Mesenchymal stem cell (in vitro differentiated cells and primary cell): ENCODE results near the gene USP17L15.
"Not testable (repeated sequence)": the region's sequence is repeated elsewhere in the genome, so short reads cannot be mapped to it uniquely, and the experiment has no call there.

ENCODE experiments used
- DNase-seq: peaks from one replicate; pipeline ENCODE4 v3.0.0-alpha.2; 2013
- H2AFZ ChIP-seq: one replicate; pipeline ENCODE4 v1.6.1; 2013; ENCODE audit warnings: low read depth, mild to moderate bottlenecking, control low read depth, inconsistent platforms, low read length, moderate library complexity
- H2AK5ac ChIP-seq: 2 replicates; pipeline ENCODE4 v1.6.1; 2013; ENCODE audit warnings: low read length, moderate library complexity, mild to moderate bottlenecking, inconsistent platforms; ENCODE audit not compliant: severe bottlenecking
- H2BK120ac ChIP-seq: one replicate; pipeline ENCODE4 v1.6.1; 2013; ENCODE audit warnings: low read depth, mild to moderate bottlenecking, inconsistent platforms, low read length, moderate library complexity
- H2BK12ac ChIP-seq, 2 experiments: one replicate each; pipeline ENCODE4 v1.6.1; 2013; ENCODE audit warnings: inconsistent platforms in 2 of 2, low read length in 2 of 2, mild to moderate bottlenecking in 2 of 2, moderate library complexity in 2 of 2, control low read depth in 1 of 2
- H2BK15ac ChIP-seq: one replicate; pipeline ENCODE4 v1.6.1; 2013; ENCODE audit warnings: mild to moderate bottlenecking, low read depth, inconsistent platforms; ENCODE audit not compliant: poor library complexity, severe bottlenecking
- H2BK5ac ChIP-seq: 2 replicates; pipeline ENCODE4 v1.6.1; 2013; ENCODE audit warnings: low read depth, mild to moderate bottlenecking, low read length, control low read depth, inconsistent platforms; ENCODE audit not compliant: poor library complexity, severe bottlenecking
- H3K14ac ChIP-seq, 2 experiments: one replicate each; pipeline ENCODE4 v1.6.1; 2013; ENCODE audit warnings: inconsistent platforms in 2 of 2, low read length in 2 of 2, control low read depth in 1 of 2, mild to moderate bottlenecking in 1 of 2, moderate library complexity in 1 of 2
- H3K18ac ChIP-seq, 2 experiments: one replicate each; pipeline ENCODE4 v1.6.1; 2013; ENCODE audit warnings: inconsistent platforms in 2 of 2, low read length in 2 of 2, control low read depth in 1 of 2, low read depth in 1 of 2, mild to moderate bottlenecking in 1 of 2
- H3K23ac ChIP-seq, 2 experiments: one replicate each; pipeline ENCODE4 v1.6.1; 2013; ENCODE audit warnings: inconsistent platforms in 2 of 2, low read length in 2 of 2, mild to moderate bottlenecking in 2 of 2, moderate library complexity in 2 of 2, control low read depth in 1 of 2
- H3K27ac ChIP-seq: 2 replicates; pipeline ENCODE4 v1.5.1; 2013; ENCODE audit warnings: mild to moderate bottlenecking, moderate library complexity, low read length, control low read depth, inconsistent platforms; ENCODE audit not compliant: poor library complexity, severe bottlenecking
- H3K27me3 ChIP-seq, 2 experiments: 2 replicates each; pipeline versions ENCODE4 v1.6.1 to v1.7.0; 2013; ENCODE audit warnings: low read length in 2 of 2, mild to moderate bottlenecking in 2 of 2, moderate library complexity in 2 of 2, control low read depth in 1 of 2, inconsistent platforms in 1 of 2; ENCODE audit not compliant: control insufficient read depth in 1 of 2, insufficient read depth in 1 of 2
- H3K36me3 ChIP-seq, 2 experiments: 2 replicates each; pipeline versions ENCODE4 v1.6.1 to v1.7.0; 2013; ENCODE audit warnings: low read length in 2 of 2, control low read depth in 1 of 2, inconsistent platforms in 1 of 2, low read depth in 1 of 2, mild to moderate bottlenecking in 1 of 2; ENCODE audit not compliant: insufficient read depth in 2 of 2, control insufficient read depth in 1 of 2
- H3K4ac ChIP-seq, 2 experiments: one replicate each; pipeline ENCODE4 v1.6.1; 2013; ENCODE audit warnings: inconsistent platforms in 2 of 2, low read length in 2 of 2, mild to moderate bottlenecking in 2 of 2, moderate library complexity in 2 of 2, control low read depth in 1 of 2, low read depth in 1 of 2
- H3K4me1 ChIP-seq: 2 replicates; pipeline ENCODE4 v1.6.1; 2013; ENCODE audit warnings: low read depth, low read length, control low read depth; ENCODE audit not compliant: control insufficient read depth, insufficient read depth
- H3K4me2 ChIP-seq: 2 replicates; pipeline ENCODE4 v1.6.1; 2013; ENCODE audit warnings: low read length, mild to moderate bottlenecking, inconsistent platforms; ENCODE audit not compliant: poor library complexity, severe bottlenecking
- H3K4me3 ChIP-seq, 2 experiments: 2 replicates each; pipeline versions ENCODE4 v1.5.1 to v1.7.0; 2013; ENCODE audit warnings: low read length in 2 of 2, mild to moderate bottlenecking in 2 of 2, control low read depth in 1 of 2, low read depth in 1 of 2; ENCODE audit not compliant: insufficient read depth in 1 of 2
- H3K79me1 ChIP-seq: replicated peaks from 2 replicates; pipeline ENCODE4 v1.6.1; 2013; ENCODE audit warnings: mild to moderate bottlenecking, control low read depth, low read length, inconsistent platforms; ENCODE audit not compliant: poor library complexity, severe bottlenecking
- H3K9ac ChIP-seq: 2 replicates; pipeline ENCODE4 v1.7.0; 2013; ENCODE audit warnings: mild to moderate bottlenecking, low read length, moderate library complexity
- H3K9me3 ChIP-seq: 2 replicates; pipeline ENCODE4 v1.7.0; 2013; ENCODE audit warnings: mild to moderate bottlenecking, low read length; ENCODE audit not compliant: control insufficient read depth
- H4K8ac ChIP-seq: one replicate; pipeline ENCODE4 v1.6.1; 2013; ENCODE audit warnings: inconsistent platforms, mild to moderate bottlenecking, low read length, moderate library complexity
- H4K91ac ChIP-seq: one replicate; pipeline ENCODE4 v1.6.1; 2013; ENCODE audit warnings: mild to moderate bottlenecking, low read length, inconsistent platforms
- WGBS: methylation state at CpG from one replicate; pipeline ENCODE4 v1.1.7; 2013; ENCODE audit warnings: mixed read lengths; 5-methylcytosine and 5-hydroxymethylcytosine counted together

Gene USP17L15

DNA sequence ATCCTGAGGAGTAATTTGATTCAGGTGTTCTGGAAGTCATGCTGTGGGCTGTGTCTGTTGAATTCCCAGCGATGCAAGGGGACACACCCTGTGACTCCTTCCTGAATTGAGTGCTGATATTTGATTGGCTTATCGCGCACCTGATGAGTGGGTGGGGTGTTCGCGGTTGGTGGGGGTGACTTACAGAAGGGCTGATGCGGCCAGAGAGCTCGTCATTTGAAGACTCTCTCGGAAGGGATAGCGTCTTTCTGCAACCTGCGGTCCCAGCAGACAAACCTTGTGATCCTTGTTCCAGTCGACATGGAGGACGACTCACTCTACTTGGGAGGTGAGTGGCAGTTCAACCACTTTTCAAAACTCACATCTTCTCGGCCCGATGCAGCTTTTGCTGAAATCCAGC lies 9.4 kb downstream of the USP17L15 start, which contains the start of gene USP17L17:
TSS of gene USP17L17 (plus strand) at position 301 of the 400 bp plus-strand sequence. CDS start at position 301, 0 bp downstream.
- not testable (repeated sequence) for H2BK12ac ChIP-seq, H3K79me1 ChIP-seq, DNase-seq, H3K9me3 ChIP-seq, H3K4me1 ChIP-seq, H2AK5ac ChIP-seq, H2BK5ac ChIP-seq, H2AFZ ChIP-seq, H3K27me3 ChIP-seq, H3K18ac ChIP-seq, H3K4me2 ChIP-seq, H3K9ac ChIP-seq, H3K4me3 ChIP-seq, H4K91ac ChIP-seq, H4K8ac ChIP-seq, H2BK120ac ChIP-seq, H3K4ac ChIP-seq, H3K36me3 ChIP-seq, H3K27ac ChIP-seq, H3K23ac ChIP-seq, H2BK15ac ChIP-seq, H3K14ac ChIP-seq
- WGBS = no CpG with 5 or more reads among the region's 14 CpGs

DNA sequence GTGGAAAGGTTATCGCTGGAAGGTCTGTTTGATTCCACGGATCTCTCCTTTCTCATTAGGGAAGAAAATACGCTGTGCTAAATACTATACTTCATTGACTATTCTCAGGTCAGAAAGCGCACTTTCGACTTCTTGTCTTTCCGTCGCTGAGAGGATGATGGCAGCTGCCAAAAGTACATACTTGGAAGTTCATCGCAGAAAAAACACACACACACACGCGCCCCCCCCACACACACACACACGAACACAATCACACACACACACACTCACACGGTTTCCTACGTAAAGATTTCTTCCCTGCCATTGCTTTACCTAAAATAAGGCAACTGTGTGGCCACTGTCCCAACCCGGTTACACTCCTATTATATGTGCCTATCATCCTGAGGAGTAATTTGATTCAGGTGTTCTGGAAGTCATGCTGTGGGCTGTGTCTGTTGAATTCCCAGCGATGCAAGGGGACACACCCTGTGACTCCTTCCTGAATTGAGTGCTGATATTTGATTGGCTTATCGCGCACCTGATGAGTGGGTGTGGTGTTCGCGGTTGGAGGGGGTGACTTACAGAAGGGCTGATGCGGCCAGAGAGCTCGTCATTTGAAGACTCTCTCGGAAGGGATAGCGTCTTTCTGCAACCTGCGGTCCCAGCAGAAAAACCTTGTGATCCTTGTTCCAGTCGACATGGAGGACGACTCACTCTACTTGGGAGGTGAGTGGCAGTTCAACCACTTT lies 13.9 kb downstream of the USP17L15 start, which contains the start of gene USP17L18:
TSS of gene USP17L18 (plus strand) at position 678 of the 728 bp plus-strand sequence. CDS start at position 678, 0 bp downstream.
- H3K27me3 ChIP-seq, H3K36me3 ChIP-seq, H2BK5ac ChIP-seq, H3K23ac ChIP-seq, H2AFZ ChIP-seq, DNase-seq, H4K8ac ChIP-seq, H2AK5ac ChIP-seq, H3K27ac ChIP-seq, H3K4me3 ChIP-seq, H3K9ac ChIP-seq, H2BK120ac ChIP-seq, H3K4me1 ChIP-seq, H3K14ac ChIP-seq, H3K18ac ChIP-seq, H4K91ac ChIP-seq, H2BK12ac ChIP-seq, H3K79me1 ChIP-seq, H2BK15ac ChIP-seq, H3K9me3 ChIP-seq, H3K4me2 ChIP-seq, H3K4ac ChIP-seq: not testable (repeated sequence)
- WGBS = 83% methylated on average over 9 of the region's 26 CpGs

DNA sequence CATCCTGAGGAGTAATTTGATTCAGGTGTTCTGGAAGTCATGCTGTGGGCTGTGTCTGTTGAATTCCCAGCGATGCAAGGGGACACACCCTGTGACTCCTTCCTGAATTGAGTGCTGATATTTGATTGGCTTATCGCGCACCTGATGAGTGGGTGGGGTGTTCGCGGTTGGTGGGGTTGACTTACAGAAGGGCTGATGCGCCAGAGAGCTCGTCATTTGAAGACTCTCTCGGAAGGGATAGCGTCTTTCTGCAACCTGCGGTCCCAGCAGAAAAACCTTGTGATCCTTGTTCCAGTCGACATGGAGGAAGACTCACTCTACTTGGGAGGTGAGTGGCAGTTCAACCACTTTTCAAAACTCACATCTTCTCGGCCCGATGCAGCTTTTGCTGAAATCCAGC lies 18.9 kb downstream of the USP17L15 start, which contains the start of gene USP17L19:
TSS of gene USP17L19 (plus strand) at position 301 of the 400 bp plus-strand sequence. CDS start at position 301, 0 bp downstream.
- H3K4me1 ChIP-seq, DNase-seq, H2BK120ac ChIP-seq, H3K9ac ChIP-seq, H3K36me3 ChIP-seq, H3K4me2 ChIP-seq, H3K14ac ChIP-seq, H3K27me3 ChIP-seq, H2AFZ ChIP-seq, H3K4me3 ChIP-seq, H3K18ac ChIP-seq, H2BK12ac ChIP-seq, H3K4ac ChIP-seq, H2BK15ac ChIP-seq, H3K79me1 ChIP-seq, H3K9me3 ChIP-seq, H4K91ac ChIP-seq, H3K23ac ChIP-seq, H2AK5ac ChIP-seq, H3K27ac ChIP-seq, H4K8ac ChIP-seq, H2BK5ac ChIP-seq: not testable (repeated sequence)
- no CpG with 5 or more reads among the region's 13 CpGs for WGBS

DNA sequence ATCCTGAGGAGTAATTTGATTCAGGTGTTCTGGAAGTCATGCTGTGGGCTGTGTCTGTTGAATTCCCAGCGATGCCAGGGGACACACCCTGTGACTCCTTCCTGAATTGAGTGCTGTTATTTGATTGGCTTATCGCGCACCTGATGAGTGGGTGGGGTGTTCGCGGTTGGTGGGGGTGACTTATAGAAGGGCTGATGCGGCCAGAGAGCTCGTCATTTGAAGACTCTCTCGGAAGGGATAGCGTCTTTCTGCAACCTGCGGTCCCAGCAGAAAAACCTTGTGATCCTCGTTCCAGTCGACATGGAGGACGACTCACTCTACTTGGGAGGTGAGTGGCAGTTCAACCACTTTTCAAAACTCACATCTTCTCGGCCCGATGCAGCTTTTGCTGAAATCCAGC lies 23.6 kb downstream of the USP17L15 start, which contains the start of gene USP17L20:
TSS of gene USP17L20 (plus strand) at position 301 of the 400 bp plus-strand sequence. CDS start at position 301, 0 bp downstream.
- not testable (repeated sequence) for H3K14ac ChIP-seq, H3K4me3 ChIP-seq, H3K79me1 ChIP-seq, H2BK120ac ChIP-seq, H3K9ac ChIP-seq, H3K4me1 ChIP-seq, H2BK12ac ChIP-seq, H2BK5ac ChIP-seq, DNase-seq, H3K9me3 ChIP-seq, H3K18ac ChIP-seq, H3K23ac ChIP-seq, H4K91ac ChIP-seq, H3K4ac ChIP-seq, H3K36me3 ChIP-seq, H3K27me3 ChIP-seq, H3K27ac ChIP-seq, H2AFZ ChIP-seq, H4K8ac ChIP-seq, H3K4me2 ChIP-seq, H2AK5ac ChIP-seq, H2BK15ac ChIP-seq
- no CpG with 5 or more reads among the region's 15 CpGs for WGBS
